ENCODE data around the gene SLC35C1. TPM values are rescaled to one million over a fixed set of nuclear protein-coding genes. Genes with fewer than 3 reads are reported as not detected.

The SLC35C1 gene
- total RNA-seq, 1 experiment from 2014 or later, result 8.9 TPM

GRCh38 chr11:45791524-45791923 lies 13.4 kb upstream of the SLC35C1 start:
- peaks cover 0 to 4% of the 10 kb centered on the region in 2 experiments; a peak in 2 of 5 replicates for H3K9me3 Mint-ChIP-seq
- Histone ChIP-seq H3K14ac (ENCODE audit: insufficient read depth, low read length) (no peak overlapping the region), H3K79me2 (ENCODE audit: insufficient read depth, low read length) (no peaks in the 10 kb centered on the region), H2AK5ac (ENCODE audit: insufficient read length, low read length) (no peak overlapping the region), H3K23me2 (ENCODE audit: insufficient read length, low read depth, low read length, poor library complexity, severe bottlenecking) (no peaks in the 10 kb centered on the region), H2BK5ac (ENCODE audit: insufficient read length, low read length) (no peak overlapping the region), H3K9me3 (ENCODE audit: control insufficient read depth, low read depth, low read length) (no peaks in the 10 kb centered on the region), H2BK12ac (ENCODE audit: insufficient read length, low read depth, low read length) (no peak overlapping the region), H4K20me1 (ENCODE audit: control insufficient read depth, insufficient read depth, insufficient read length) (no peaks in the 10 kb centered on the region), H3K4me1 (ENCODE audit: insufficient read depth, low read length) (no peaks in the 10 kb centered on the region), H3K4ac (ENCODE audit: low read depth, low read length) (no peak overlapping the region), H2BK120ac (ENCODE audit: low read depth, low read length, poor library complexity, severe bottlenecking) (no peak overlapping the region), H3K9ac (ENCODE audit: extremely low read depth, insufficient read length, low read length) (no peak overlapping the region), H4K5ac (ENCODE audit: insufficient read length, low read depth, low read length) (no peak overlapping the region), H3K79me1 (ENCODE audit: insufficient read depth, low read depth, low read length, poor library complexity, severe bottlenecking) (no peaks in the 10 kb centered on the region), H4K8ac (replicated peaks; ENCODE audit: insufficient read length, low read depth, low read length) (no peak overlapping the region), H2BK15ac (ENCODE audit: low read depth, low read length) (no peak overlapping the region), H2AFZ (ENCODE audit: low read length) (no peak overlapping the region), H3K27me3 (ENCODE audit: insufficient read depth, low read length) (no peaks in the 10 kb centered on the region), H2BK20ac (ENCODE audit: low read depth, low read length, poor library complexity, severe bottlenecking) (no peak overlapping the region), H3T11ph (ENCODE audit: low read length) (no peak overlapping the region), H3K4me2 (ENCODE audit: insufficient read depth, insufficient read length, low read length) (no peak overlapping the region), H3K56ac (ENCODE audit: insufficient read length, low read depth, low read length) (no peak overlapping the region), H3K27ac (ENCODE audit: insufficient read length, low read depth, low read length) (no peak overlapping the region), H3K23ac (ENCODE audit: insufficient read length, low read depth, low read length) (no peak overlapping the region), H4K91ac (ENCODE audit: insufficient read length, low read depth, low read length) (no peak overlapping the region), H3K18ac (ENCODE audit: insufficient read length, low read depth, low read length) (no peak overlapping the region)
- no CpG with 5 or more reads among the region's 1 CpG for WGBS (ENCODE audit: extremely low coverage, insufficient read length, low lambda C conversion rate)
- peaks cover 5% of the 10 kb centered on the region for H3K27me3 Mint-ChIP-seq (ENCODE audit: low read depth)
- DNase-seq, result no peak
- no peak overlapping the region for H3K4me3 Mint-ChIP-seq
- TF ChIP-seq, protein P1, sequence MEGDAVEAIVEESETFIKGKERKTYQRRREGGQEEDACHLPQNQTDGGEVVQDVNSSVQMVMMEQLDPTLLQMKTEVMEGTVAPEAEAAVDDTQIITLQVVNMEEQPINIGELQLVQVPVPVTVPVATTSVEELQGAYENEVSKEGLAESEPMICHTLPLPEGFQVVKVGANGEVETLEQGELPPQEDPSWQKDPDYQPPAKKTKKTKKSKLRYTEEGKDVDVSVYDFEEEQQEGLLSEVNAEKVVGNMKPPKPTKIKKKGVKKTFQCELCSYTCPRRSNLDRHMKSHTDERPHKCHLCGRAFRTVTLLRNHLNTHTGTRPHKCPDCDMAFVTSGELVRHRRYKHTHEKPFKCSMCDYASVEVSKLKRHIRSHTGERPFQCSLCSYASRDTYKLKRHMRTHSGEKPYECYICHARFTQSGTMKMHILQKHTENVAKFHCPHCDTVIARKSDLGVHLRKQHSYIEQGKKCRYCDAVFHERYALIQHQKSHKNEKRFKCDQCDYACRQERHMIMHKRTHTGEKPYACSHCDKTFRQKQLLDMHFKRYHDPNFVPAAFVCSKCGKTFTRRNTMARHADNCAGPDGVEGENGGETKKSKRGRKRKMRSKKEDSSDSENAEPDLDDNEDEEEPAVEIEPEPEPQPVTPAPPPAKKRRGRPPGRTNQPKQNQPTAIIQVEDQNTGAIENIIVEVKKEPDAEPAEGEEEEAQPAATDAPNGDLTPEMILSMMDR (conservative IDR thresholded peaks at IDR 0.05), result no peak
- H3K36me3 Mint-ChIP-seq (ENCODE audit: insufficient read depth in 1 of 3, low read depth in 3 of 3), result peaks cover 0 to 6% (median 0%) of the 10 kb centered on the region in 3 experiments; a peak in 2 of 7 replicates
- peaks cover 2 to 9% of the 10 kb centered on the region in 2 experiments; a peak in 3 of 4 replicates for H3K4me1 Mint-ChIP-seq
- no peak overlapping the region for H3K27ac Mint-ChIP-seq

All from H9 (cell line).